ENCODE data around the gene ANKRD37. TPM values are rescaled to one million over a fixed set of nuclear protein-coding genes. Genes with fewer than 3 reads are reported as not detected.

The ANKRD37 gene
- total and polyA plus RNA-seq, 4 donors = 18.9 to 40.5 (median 30.4) TPM

DNA sequence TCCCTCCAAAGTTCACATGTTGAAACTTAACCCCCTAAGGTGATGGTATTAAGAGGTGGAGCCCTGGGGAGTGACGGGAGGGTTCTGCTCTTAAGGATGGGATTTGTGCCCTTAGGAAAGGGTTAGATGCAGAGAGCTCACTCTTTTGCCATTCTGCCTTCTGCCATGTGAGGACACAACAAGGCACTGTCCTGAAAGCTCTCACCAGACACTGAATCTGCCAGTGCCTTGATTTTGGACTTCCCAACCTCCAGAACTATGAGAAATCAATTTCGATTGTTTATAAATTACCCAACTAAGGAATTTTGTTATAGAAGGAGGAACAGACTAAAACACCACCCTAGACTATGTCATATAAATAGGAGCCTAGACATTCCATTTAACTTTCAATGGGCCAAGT lies 12.6 kb upstream of the ANKRD37 start:
- WGBS, 2 donors = 93 to 96% methylated on average over 2 of the region's 2 CpGs
- no peaks in the 10 kb centered on the region for H3K9me3 ChIP-seq (ENCODE audit: control insufficient read depth, low read length)
- ATAC-seq (ENCODE audit: low FRiP score) (no peak), DNase-seq (no peak)
- no peak overlapping the region for H3K27ac ChIP-seq (ENCODE audit: low read depth in 1 of 2, low read length in 2 of 2)
- no peaks in the 10 kb centered on the region for H3K27me3 ChIP-seq (ENCODE audit: control insufficient read depth in 1 of 2, insufficient read depth in 2 of 2, low read length in 1 of 2)
- H3K4me1 ChIP-seq (ENCODE audit: control insufficient read depth in 1 of 2, insufficient read depth in 2 of 2, low read length in 2 of 2) = peaks cover 0 to 3% of the 10 kb centered on the region in 2 donors
- intact Hi-C loops (cut with DNase I) = no loop called here
- no peak overlapping the region for H3K4me3 ChIP-seq (ENCODE audit: low read length in 2 of 2)
- H3K36me3 ChIP-seq (ENCODE audit: control insufficient read depth in 1 of 2, insufficient read depth in 2 of 2, low read length in 1 of 2) = no peaks in the 10 kb centered on the region

DNA sequence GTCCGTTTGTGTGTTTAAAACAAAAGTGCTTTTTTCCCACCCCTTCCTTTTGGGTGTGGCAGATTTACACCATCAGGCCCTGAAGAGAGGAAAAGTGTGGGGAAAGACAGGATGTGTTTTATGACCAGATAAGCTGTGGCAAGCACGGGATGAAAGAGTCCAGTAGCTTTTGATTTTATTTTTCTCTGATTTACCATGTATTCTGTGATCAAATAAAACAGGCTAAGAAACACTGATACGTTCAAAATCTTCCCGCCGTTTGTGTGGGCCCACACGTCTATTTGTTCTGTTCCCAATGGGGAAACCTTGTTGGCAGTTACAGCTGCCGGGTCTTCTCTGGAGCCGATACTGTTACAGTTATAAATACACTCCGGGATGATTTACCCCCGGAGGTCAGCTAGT lies 11.7 kb upstream of the ANKRD37 start:
- Histone ChIP-seq H3K4me1 (ENCODE audit: control insufficient read depth in 1 of 2, insufficient read depth in 2 of 2, low read length in 2 of 2) (peaks cover 0 to 3% of the 10 kb centered on the region in 2 donors), H3K36me3 (ENCODE audit: control insufficient read depth in 1 of 2, insufficient read depth in 2 of 2, low read length in 1 of 2) (no peaks in the 10 kb centered on the region), H3K27ac (ENCODE audit: low read depth in 1 of 2, low read length in 2 of 2) (no peak overlapping the region), H3K27me3 (ENCODE audit: control insufficient read depth in 1 of 2, insufficient read depth in 2 of 2, low read length in 1 of 2) (no peaks in the 10 kb centered on the region), H3K4me3 (ENCODE audit: low read length in 2 of 2) (no peak overlapping the region), H3K9me3 (ENCODE audit: control insufficient read depth, low read length) (no peaks in the 10 kb centered on the region)
- intact Hi-C loops (cut with DNase I) = no loop called here
- no peak for ATAC-seq (ENCODE audit: low FRiP score)
- 14 to 19% methylated on average over 10 of the region's 10 CpGs for WGBS, 2 donors
- no peak for DNase-seq

DNA sequence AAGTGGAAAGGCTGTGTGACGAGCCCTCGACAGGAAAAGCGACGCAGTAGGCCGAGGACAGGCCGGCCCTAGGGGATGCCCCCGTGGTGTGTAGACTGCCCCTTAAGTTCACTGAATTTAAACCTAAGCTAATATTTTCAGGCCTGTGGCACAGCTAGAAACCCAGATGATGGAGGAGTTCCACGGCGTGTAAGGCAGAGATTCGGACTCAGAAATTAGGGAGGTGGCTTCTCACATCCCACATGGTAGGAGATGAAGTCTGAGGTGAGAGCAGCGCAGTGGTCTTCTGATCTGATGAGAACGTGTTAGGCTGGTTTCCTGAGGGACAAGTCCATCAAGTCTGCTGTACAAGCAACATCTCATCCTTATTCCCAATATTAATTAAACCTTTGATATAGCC lies 8.7 kb upstream of the ANKRD37 start:
- no peaks in the 10 kb centered on the region for H3K9me3 ChIP-seq (ENCODE audit: control insufficient read depth, low read length)
- ATAC-seq (ENCODE audit: low FRiP score) (peak; percentile 20), DNase-seq (no peak)
- intact Hi-C loops (cut with DNase I) = no loop called here
- no peaks in the 10 kb centered on the region for H3K27me3 ChIP-seq (ENCODE audit: control insufficient read depth in 1 of 2, insufficient read depth in 2 of 2, low read length in 1 of 2)
- 93 to 94% methylated on average over 12 of the region's 12 CpGs for WGBS, 2 donors
- no peaks in the 10 kb centered on the region for H3K36me3 ChIP-seq (ENCODE audit: control insufficient read depth in 1 of 2, insufficient read depth in 2 of 2, low read length in 1 of 2)
- peaks cover 0 to 3% of the 10 kb centered on the region in 2 donors for H3K4me1 ChIP-seq (ENCODE audit: control insufficient read depth in 1 of 2, insufficient read depth in 2 of 2, low read length in 2 of 2)
- no peak overlapping the region for H3K27ac ChIP-seq (ENCODE audit: low read depth in 1 of 2, low read length in 2 of 2)
- no peak overlapping the region for H3K4me3 ChIP-seq (ENCODE audit: low read length in 2 of 2)

DNA sequence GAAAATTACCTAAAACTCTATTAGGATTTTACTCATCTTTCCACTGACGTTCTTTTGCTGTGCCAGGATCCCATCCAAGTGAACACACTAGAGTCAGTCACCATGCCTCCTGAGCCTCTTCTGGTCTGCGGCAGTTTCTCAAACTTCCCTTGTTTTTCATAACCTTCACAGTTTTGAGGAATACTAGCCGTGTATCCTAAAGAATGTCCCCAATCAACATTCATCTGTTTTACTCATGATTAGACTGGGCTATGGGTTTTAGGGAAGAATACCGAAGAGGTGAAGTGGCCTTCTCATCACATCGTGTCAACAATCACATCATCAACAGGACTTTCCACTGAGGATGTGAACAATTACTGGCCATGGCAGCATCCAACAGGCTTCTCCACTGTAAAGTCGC lies 5.7 kb upstream of the ANKRD37 start:
- ATAC-seq (ENCODE audit: low FRiP score) = no peak
- Histone ChIP-seq H3K9me3 (ENCODE audit: control insufficient read depth, low read length) (no peaks in the 10 kb centered on the region), H3K27ac (ENCODE audit: low read depth in 1 of 2, low read length in 2 of 2) (no peak overlapping the region), H3K4me1 (ENCODE audit: control insufficient read depth in 1 of 2, insufficient read depth in 2 of 2, low read length in 2 of 2) (no peaks in the 10 kb centered on the region), H3K4me3 (ENCODE audit: low read length in 2 of 2) (no peak overlapping the region), H3K36me3 (ENCODE audit: control insufficient read depth in 1 of 2, insufficient read depth in 2 of 2, low read length in 1 of 2) (no peaks in the 10 kb centered on the region), H3K27me3 (ENCODE audit: control insufficient read depth in 1 of 2, insufficient read depth in 2 of 2, low read length in 1 of 2) (no peaks in the 10 kb centered on the region)
- no peak for DNase-seq
- 92 to 94% methylated on average over 6 of the region's 6 CpGs for WGBS, 2 donors
- intact Hi-C loops (cut with DNase I) = loop anchor here in 1 of 2 donors (10.0 kb wide), 1 partner anchor 186 kb away; the partner anchor contains the start of genes CFAP97 and SNX25

DNA sequence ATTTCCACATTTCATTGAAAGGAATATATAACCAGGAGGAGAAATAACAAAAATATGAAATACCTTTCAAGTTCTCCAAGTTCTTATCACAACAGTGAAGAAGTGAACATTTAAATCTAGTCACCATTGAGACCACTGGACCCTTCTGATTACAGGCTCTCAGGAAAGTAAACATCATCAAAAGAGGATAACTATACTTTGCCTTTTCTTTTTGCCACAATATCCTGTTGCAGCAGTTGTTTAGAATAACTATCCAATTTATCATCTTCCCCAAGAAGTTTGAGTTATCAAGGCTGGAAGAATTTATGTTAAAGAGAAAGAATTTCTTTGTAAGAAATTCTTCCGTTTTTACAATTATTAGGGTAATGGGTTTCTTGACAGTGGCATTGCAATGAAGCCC lies 4.5 kb upstream of the ANKRD37 start:
- Histone ChIP-seq H3K36me3 (ENCODE audit: control insufficient read depth in 1 of 2, insufficient read depth in 2 of 2, low read length in 1 of 2) (no peaks in the 10 kb centered on the region), H3K9me3 (ENCODE audit: control insufficient read depth, low read length) (no peaks in the 10 kb centered on the region), H3K4me3 (ENCODE audit: low read length in 2 of 2) (no peak overlapping the region), H3K4me1 (ENCODE audit: control insufficient read depth in 1 of 2, insufficient read depth in 2 of 2, low read length in 2 of 2) (no peaks in the 10 kb centered on the region), H3K27me3 (ENCODE audit: control insufficient read depth in 1 of 2, insufficient read depth in 2 of 2, low read length in 1 of 2) (no peaks in the 10 kb centered on the region), H3K27ac (ENCODE audit: low read depth in 1 of 2, low read length in 2 of 2) (no peak overlapping the region)
- intact Hi-C loops (cut with DNase I) = loop anchor here in 1 of 2 donors (10.0 kb wide), 1 partner anchor 187 kb away; the partner anchor contains the start of genes CFAP97 and SNX25
- ATAC-seq (ENCODE audit: low FRiP score) (no peak), DNase-seq (no peak)
- 82 to 90% methylated on average over 1 of the region's 1 CpG for WGBS, 2 donors

DNA sequence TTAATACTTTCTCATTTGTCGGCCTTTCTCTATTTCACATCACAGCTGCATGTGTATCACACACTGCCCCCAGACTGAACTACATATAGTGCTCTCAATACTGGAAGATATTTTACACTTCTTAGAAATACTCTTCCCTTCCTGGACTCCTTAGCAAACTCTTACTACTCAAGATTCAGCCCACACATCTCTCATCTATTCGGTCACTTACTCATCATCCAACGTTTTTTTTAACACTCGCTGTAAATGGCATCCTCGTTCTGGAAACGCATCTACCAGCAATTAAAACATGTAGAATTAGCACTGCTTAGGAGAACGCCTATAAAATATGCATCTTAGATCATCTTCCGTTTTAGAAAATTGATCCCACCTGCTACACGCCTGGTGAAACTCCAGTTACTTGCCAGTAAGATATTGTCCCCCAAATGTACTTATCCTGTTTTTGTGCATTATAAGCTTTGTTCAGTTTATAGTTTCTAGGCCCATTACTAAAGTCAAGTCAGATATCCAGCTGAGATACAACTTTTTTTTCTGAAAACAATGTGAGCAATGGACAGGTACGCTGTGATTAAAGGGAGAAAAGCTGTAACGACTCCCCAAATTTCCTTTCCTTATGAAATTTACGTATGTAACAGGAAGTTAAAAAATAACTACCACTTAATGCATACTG lies 1.9 kb upstream of the ANKRD37 start:
- intact Hi-C loops (cut with DNase I) = loop anchor here (5.0 to 10.0 kb wide), 3 partner anchors 37 to 208 kb away; partner anchors contain the start of genes CFAP97 (in 1 of the 2) and SNX25 (in 1 of the 2)
- no peak for ATAC-seq (ENCODE audit: low FRiP score)
- WGBS, 2 donors = 20 to 40% methylated on average over 12 of the region's 12 CpGs

DNA sequence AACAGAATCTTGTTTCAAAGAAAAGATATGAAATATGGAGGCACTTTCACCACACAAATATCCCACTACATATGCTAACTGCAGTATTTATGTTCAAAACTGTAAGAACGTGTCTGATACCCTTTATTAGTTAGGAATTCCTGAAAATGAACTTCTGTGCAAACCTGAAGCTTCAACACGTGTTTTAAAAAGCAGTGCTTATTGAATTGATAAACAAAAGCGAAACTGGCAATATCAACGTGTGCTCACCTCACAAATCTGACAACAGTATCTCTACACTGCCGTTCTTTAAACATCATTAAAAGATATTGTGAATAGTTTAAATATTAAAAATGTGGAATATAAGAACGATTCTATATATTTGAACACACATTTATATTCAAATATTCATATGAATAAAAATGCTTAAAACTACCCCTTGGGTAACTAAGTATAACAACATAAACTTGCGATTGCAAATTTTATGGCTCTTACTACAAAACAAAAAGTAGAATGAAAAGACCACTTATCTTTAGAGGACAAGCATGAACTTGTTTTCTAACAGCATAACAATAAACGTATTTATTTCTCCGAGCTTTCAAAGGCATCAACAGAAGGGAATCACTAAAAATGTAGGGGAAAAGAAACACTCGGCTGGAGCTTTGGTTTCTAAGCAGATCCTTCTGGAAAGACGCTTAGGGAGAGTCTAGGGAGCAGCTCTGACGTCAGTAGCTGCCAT lies 1.2 kb upstream of the ANKRD37 start, which contains the start of gene LRP2BP:
TSS of gene LRP2BP (minus strand) at position 687 of the 718 bp plus-strand sequence. CDS start 17,738 bp downstream, outside the sequence.
- Histone ChIP-seq H3K27ac (ENCODE audit: low read depth in 1 of 2, low read length in 2 of 2) (peak within 1 kb of the TSS; percentile 89 to 98), H3K9me3 (ENCODE audit: control insufficient read depth, low read length) (no peaks in the 10 kb centered on the region), H3K4me3 (ENCODE audit: low read length in 2 of 2) (peak within 1 kb of the TSS; percentile 71 to 76), H3K27me3 (ENCODE audit: control insufficient read depth in 1 of 2, insufficient read depth in 2 of 2, low read length in 1 of 2) (no peaks in the 10 kb centered on the region), H3K4me1 (ENCODE audit: control insufficient read depth in 1 of 2, insufficient read depth in 2 of 2, low read length in 2 of 2) (no peaks in the 10 kb centered on the region), H3K36me3 (ENCODE audit: control insufficient read depth in 1 of 2, insufficient read depth in 2 of 2, low read length in 1 of 2) (no peaks in the 10 kb centered on the region)
- DNase-seq = no peak
- 2 to 5% methylated on average over 12 of the region's 12 CpGs for WGBS, 2 donors
- ATAC-seq (ENCODE audit: low FRiP score) = no peak
- intact Hi-C loops (cut with DNase I) = loop anchor here (5.0 to 10.0 kb wide), 3 partner anchors 38 to 207 kb away; partner anchors contain the start of genes CFAP97 (in 1 of the 2) and SNX25 (in 1 of the 2)

More for the DNA sequence above, 1.9 kb upstream of the ANKRD37 start:
- H3K4me1 ChIP-seq (ENCODE audit: control insufficient read depth in 1 of 2, insufficient read depth in 2 of 2, low read length in 2 of 2) = no peaks in the 10 kb centered on the region
- no peaks in the 10 kb centered on the region for H3K9me3 ChIP-seq (ENCODE audit: control insufficient read depth, low read length)
- no peaks in the 10 kb centered on the region for H3K36me3 ChIP-seq (ENCODE audit: control insufficient read depth in 1 of 2, insufficient read depth in 2 of 2, low read length in 1 of 2)
- H3K27ac ChIP-seq (ENCODE audit: low read depth in 1 of 2, low read length in 2 of 2) = no peak overlapping the region
- H3K4me3 ChIP-seq (ENCODE audit: low read length in 2 of 2) = peak overlapping the region; percentile 71 to 76
- H3K27me3 ChIP-seq (ENCODE audit: control insufficient read depth in 1 of 2, insufficient read depth in 2 of 2, low read length in 1 of 2) = no peaks in the 10 kb centered on the region
- DNase-seq = no peak

DNA sequence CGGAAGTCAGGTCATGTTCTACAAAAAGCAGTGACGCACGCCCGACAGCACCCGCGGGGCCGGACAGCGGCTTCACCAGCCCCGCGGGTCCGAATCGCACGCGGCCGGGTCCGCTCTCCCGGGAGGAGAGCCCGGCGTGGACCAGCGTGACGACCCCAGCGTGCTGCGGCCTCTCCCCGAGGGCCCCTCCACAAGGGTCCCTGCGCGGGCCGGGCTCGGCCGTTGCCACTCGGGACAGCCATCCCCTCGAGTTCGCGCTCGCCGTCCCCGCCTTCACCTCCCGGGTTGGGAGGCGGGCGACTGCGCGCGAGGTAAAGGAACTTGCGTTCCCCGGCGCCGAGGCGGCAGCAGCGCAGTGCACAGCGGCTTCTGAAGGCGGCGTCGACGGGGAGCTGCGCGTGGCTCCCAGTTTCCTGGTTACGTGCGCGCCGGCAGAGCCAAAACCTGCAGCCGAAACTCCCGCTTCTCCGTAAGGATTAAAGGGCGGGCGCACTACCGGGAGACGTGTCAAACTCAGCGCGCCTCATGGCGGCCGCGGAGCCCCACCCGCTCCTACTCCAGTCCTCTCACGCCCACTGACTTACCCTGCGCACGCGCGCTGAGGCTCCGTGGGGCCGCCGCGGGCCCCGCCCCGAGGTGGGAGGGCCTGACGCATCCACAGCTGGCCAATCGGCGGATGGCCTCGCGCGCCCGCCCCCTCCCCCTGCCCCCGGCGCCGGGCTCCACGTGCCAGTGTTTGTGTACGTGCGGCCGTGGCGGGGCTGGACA lies 501 bp upstream of the ANKRD37 start:
- intact Hi-C loops (cut with DNase I) = loop anchor here (2.0 to 10.0 kb wide), 6 partner anchors 37 to 206 kb away; partner anchors contain the start of genes CFAP97 (in 1 of the 2), PDLIM3 (in 1 of the 2) and SNX25 (in 1 of the 2)
- peak; percentile 98 for ATAC-seq (ENCODE audit: low FRiP score)
- Histone ChIP-seq H3K27ac (ENCODE audit: low read depth in 1 of 2, low read length in 2 of 2) (peak overlapping the region; percentile 89 to 98), H3K9me3 (ENCODE audit: control insufficient read depth, low read length) (no peaks in the 10 kb centered on the region), H3K4me3 (ENCODE audit: low read length in 2 of 2) (peak overlapping the region; percentile 71 to 76), H3K36me3 (ENCODE audit: control insufficient read depth in 1 of 2, insufficient read depth in 2 of 2, low read length in 1 of 2) (no peaks in the 10 kb centered on the region), H3K27me3 (ENCODE audit: control insufficient read depth in 1 of 2, insufficient read depth in 2 of 2, low read length in 1 of 2) (no peaks in the 10 kb centered on the region), H3K4me1 (ENCODE audit: control insufficient read depth in 1 of 2, insufficient read depth in 2 of 2, low read length in 2 of 2) (no peaks in the 10 kb centered on the region)
- DNase-seq = peak; percentile 98
- 0 to 1% methylated on average over 83 to 98 of the region's 98 CpGs for WGBS, 2 donors
